ENCODE data around the gene ROCK2. TPM values are rescaled to one million over a fixed set of nuclear protein-coding genes. Genes with fewer than 3 reads are reported as not detected.
A peak's percentile ranks its signal among the peaks of the same experiment; 100 is the strongest.

Gene ROCK2
- total and polyA plus RNA-seq, 2 of the 13 experiments (the other 11 are each of a cell fraction or from before 2014, with no cell fraction given): 38.1 to 119 TPM

- TF ChIP-seq THAP9 (CRISPR knock-in tag; IDR thresholded peaks at IDR 0.05; ENCODE audit: borderline replicate concordance): no peak
- TF ChIP-seq ZFP36 (IDR thresholded peaks at IDR 0.05; ENCODE audit: borderline replicate concordance, low read depth, low read length, partially characterized antibody): no peak
- no peak for TF ChIP-seq ZNF770 (CRISPR knock-in tag; IDR thresholded peaks at IDR 0.05)
- no peak for TF ChIP-seq GLI4 (CRISPR knock-in tag; IDR thresholded peaks at IDR 0.05; ENCODE audit: borderline replicate concordance)
- TF ChIP-seq ZNF598 (CRISPR knock-in tag; IDR thresholded peaks at IDR 0.05; ENCODE audit: borderline replicate concordance): no peak
- TF ChIP-seq ZNF350 (CRISPR knock-in tag; IDR thresholded peaks at IDR 0.05; ENCODE audit: borderline replicate concordance, low read depth): no peak
- TF ChIP-seq NFE2 (CRISPR knock-in tag; IDR thresholded peaks at IDR 0.05): no peak
- no peak for TF ChIP-seq ELK4 (CRISPR knock-in tag; IDR thresholded peaks at IDR 0.05; ENCODE audit: borderline replicate concordance)
- TF ChIP-seq BRF2 (CRISPR knock-in tag; IDR thresholded peaks at IDR 0.05): no peak
- peak; percentile 74 for TF ChIP-seq BCL6 (CRISPR knock-in tag; IDR thresholded peaks at IDR 0.05)
- 0 out of 2 replicates have a peak, but pooled peaks have one; percentile 36 for TF ChIP-seq DPF2 (CRISPR knock-in tag; IDR thresholded peaks at IDR 0.05; ENCODE audit: borderline replicate concordance, low read depth)
- TF ChIP-seq SOX13 (IDR thresholded peaks at IDR 0.05): no peak
- TF ChIP-seq SOX13 (CRISPR knock-in tag; conservative IDR thresholded peaks at IDR 0.05 in 1 of 2, IDR thresholded peaks at IDR 0.05 in 1 of 2): peak in 1 of 2 experiments; percentile 21; a peak in 1 of 4 replicates
- TF ChIP-seq KAT2B (IDR thresholded peaks at IDR 0.05; ENCODE audit: borderline replicate concordance, low read depth, low read length): no peak
- TF ChIP-seq YEATS4 (CRISPR knock-in tag; IDR thresholded peaks at IDR 0.05; ENCODE audit: borderline replicate concordance): 0 out of 2 replicates have a peak, but pooled peaks have one; percentile 5
- no peak for TF ChIP-seq SATB2 (CRISPR knock-in tag; IDR thresholded peaks at IDR 0.05)
- 0 out of 2 replicates have a peak, but pooled peaks have one; percentile 36 for TF ChIP-seq ZNF772 (CRISPR knock-in tag; IDR thresholded peaks at IDR 0.05)
- no peak for TF ChIP-seq GMEB1 (CRISPR knock-in tag; IDR thresholded peaks at IDR 0.05; ENCODE audit: borderline replicate concordance)
- TF ChIP-seq PAX8 (CRISPR knock-in tag; IDR thresholded peaks at IDR 0.05; ENCODE audit: borderline replicate concordance): no peak
- TF ChIP-seq MED1 (CRISPR knock-in tag; IDR thresholded peaks at IDR 0.05): no peak
- peak; percentile 37; the same call in 1 of the 2 replicates for TF ChIP-seq TGIF2 (CRISPR knock-in tag; IDR thresholded peaks at IDR 0.05)
- no peak for TF ChIP-seq ZNF564 (CRISPR knock-in tag; IDR thresholded peaks at IDR 0.05)
Observed at GRCh38 chr2:11134349-11134748, 210.1 kb downstream of the ROCK2 start (continued).

Measured in HepG2 (cell line).